ENCODE results near the gene UCMA.

The UCMA gene

GRCh38 chr10:13231808-13232207 lies 2.4 kb downstream of the UCMA start:
- DNase-seq = peak in 1 of 3 experiments; percentile 8

- DNase-seq = no peak
These were observed 3.0 kb downstream of the UCMA start for GRCh38 chr10:13231190-13231589.

- DNase-seq = no peak
These were observed 7.1 kb downstream of the UCMA start for GRCh38 chr10:13227031-13227430.

- DNase-seq = no peak
These were observed 8.6 kb downstream of the UCMA start for GRCh38 chr10:13225601-13226000.

- DNase-seq = no peak
These were observed 9.8 kb downstream of the UCMA start for GRCh38 chr10:13224210-13224995.

GRCh38 chr10:13223241-13223640 lies 10.9 kb downstream of the UCMA start:
- DNase-seq = no peak

- no peak for DNase-seq
These were observed 11.6 kb downstream of the UCMA start for GRCh38 chr10:13222566-13222965.

GRCh38 chr10:13222151-13222550 lies 12.0 kb downstream of the UCMA start:
- DNase-seq = no peak

DNA sequence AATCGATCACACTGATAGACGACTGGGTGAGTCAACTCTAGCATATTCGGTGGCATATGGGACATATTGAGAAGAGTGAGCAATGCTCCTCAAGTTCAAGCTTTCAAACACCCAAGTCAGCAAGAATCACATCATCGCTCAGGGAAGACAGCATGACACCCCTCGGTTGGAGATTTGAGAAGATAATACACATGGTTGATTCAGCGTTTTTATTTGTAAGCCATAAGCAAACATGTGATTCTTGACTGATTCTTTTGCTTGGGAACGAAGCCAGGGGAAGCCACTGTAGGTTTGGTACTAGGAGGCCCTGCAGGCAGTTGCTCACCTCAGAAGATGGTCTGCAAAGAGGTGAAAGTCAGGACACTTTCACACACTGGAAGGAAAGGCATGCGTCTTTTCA lies 12.6 kb downstream of the UCMA start:
- no peak for DNase-seq

DNA sequence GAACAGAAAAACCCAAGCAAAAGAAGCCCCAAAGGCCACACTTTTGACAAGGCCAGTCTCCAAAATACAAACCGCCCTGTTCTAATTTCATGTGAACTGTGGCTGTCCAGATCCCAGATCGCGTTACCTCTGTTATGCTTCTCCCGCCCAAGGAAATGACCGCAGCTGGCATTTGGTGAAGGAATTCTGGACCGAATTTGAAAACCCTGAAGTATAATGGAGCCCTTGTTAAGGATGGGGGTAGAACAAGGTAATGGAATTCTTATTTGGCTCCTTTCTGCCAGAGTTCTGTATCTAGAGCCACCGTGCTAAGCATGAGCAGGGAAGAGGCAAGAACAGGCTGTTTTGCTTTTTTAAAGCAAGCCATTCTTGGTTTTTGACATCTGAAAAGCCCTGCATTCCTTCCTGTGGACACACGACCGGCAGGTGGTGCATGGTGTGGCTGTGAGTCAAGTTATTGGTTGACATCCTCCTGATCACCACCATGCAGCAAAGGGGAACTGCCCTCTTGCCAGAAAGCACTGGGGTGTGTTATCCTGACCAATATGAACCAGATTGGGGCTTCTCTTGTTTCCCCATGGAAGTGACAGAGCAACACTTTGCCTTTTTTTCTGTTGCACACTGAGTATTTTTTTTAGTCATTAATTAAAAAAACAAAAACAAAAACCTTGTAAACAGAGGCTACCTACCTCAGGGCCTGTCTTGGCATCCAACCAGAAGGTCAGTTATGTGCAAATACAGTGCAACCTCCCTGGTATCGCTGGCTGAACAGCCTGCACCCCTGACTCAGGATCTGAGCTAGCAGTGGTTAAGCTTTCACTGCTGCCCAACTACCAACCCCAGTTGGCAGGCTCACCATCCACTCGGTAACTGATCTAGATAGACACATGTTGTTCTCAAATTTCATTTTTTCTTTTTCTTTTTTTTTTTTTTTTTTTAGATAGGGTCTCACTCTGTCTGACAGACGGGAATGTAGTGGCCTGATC lies 14.2 kb downstream of the UCMA start:
- DNase-seq = no peak

DNA sequence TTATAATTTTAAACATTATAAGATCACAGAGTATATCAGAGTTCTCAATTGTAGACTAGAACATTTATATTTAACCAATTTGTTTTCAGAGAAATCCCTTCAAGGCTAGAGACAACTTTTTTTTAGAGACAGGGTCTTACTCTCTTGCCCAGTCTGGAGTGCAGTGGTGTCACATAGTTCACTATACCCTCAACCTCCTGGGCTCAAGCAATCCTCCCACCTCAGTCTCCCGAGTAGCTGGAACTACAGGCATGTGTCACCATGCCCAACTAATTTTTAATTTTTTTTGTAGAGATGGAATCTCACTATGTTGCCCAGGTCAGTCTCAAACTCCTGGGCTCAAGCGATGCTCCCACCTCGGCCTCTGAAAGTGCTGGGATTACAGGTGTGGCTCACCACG lies 15.3 kb downstream of the UCMA start:
- no peak for DNase-seq

DNA sequence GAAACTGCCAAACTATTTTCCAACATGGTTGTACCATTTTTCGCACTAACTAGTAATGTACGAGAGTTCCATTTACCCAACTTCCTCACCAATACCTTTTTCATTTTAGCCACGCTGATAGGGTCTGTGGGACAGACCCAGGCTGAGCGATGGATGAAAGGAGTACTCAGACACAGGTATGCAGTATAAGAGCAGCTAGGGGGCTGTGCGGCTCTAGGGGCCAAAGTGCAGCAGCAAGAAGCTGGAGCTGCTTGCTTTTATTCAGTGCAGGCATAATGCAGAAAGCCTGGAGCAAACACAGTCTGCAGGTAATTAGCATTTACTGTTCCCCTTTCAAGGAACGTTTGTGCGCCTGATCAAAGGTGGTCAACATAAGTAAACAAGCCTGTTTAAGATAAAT lies 21.0 kb downstream of the UCMA start:
- no peak for DNase-seq

- peak in 1 of 3 experiments; percentile 7 for DNase-seq
These were observed 27.4 kb downstream of the UCMA start for GRCh38 chr10:13206546-13207443.

DNA sequence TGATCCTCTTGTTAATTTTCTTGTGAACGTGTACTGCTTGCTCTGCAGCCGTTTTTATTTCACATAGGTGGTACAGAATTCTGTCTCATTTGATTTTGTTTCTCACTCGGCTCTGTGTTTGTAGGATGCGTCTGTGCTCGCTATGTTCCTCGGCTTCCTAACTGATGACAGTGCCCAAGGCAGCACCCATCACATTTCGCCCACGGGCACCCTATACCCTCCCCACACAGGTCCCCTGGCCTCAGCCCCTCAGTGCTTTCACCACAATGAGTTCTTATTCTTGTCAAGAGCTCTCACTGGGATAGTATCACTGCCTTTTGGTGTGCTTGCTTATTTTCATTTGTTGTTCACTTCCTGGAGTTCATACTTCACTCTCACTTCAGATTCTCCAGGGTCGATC lies 28.1 kb downstream of the UCMA start:
- no peak for DNase-seq

GRCh38 chr10:13201132-13201531 lies 33.0 kb downstream of the UCMA start:
- DNase-seq = no peak

- no peak for DNase-seq
These were observed 39.2 kb downstream of the UCMA start for GRCh38 chr10:13195016-13195415.

DNA sequence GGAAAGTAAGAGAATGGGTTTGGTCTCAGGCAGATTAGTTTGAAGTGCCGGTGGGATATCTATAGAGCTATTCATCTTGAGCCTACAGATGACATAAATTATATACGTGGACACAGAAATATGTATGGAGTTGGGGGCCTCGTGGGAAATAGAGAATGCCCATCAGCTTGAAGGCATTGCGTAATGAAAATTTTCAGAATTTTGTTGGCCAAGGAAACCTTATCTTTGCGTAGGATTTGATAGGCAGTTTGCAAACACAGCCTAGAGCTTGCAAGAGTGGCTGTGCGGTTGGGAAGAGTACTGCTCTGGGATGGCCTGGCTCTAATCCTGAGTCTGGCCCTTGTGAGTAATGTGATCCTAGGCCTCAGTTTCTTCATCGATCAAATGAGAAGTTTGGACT lies 40.5 kb downstream of the UCMA start:
- DNase-seq = no peak

DNA sequence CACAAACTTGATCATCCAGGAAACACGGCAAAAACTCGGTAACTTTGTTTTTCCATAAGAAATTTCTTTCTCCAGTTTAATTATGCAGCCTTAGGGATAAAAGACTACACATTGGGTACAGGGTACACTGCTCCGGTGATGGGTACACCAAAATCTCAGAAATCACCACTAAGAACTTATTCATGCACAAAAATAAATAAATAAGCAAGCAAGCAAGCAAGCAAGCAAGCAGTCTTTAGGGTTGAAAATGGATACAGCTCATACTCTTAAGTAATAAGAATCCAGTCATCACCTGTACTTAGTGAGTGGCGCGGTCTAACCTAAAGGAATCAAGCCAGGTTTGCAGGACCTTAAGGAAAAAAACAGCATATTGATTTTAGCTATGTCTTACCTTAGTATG lies 42.8 kb downstream of the UCMA start:
- DNase-seq = no peak

DNA sequence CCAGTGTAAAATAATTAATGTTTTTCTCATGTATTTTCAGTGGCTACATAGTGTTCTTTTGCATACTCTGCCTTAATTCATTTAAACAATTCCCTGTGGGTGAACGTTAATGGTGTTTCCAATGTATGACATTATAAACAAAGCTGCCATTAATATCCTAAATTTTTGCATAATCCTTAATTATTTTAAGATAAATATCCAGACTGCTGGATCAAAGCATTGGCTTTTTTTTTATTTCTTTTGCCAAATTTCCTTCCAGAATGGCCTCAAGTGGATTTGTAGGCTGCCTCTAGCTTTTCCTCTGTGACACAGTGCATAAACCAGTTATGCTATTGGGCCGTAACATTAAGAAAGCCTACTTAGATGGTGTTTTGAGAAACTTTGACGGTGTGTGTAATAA lies 43.4 kb downstream of the UCMA start:
- DNase-seq = no peak

DNA sequence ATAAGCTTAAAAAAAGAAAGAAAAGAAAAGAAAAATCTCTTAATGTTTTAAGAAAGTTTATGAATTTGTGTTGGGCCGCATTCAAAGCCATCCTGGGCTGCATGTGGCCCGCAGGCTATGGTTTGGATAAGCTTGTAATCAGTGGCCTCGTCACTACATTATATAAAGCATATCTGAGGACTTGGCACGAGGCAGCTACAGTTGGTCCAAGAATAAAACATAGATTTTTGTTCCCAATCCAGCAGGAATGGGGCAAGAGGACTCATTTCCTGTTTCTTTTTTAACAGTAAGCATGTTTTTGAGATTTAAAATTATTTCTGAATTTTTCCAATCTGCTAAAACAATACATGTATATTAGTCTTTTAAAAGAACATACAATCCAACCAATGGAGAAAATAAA lies 44.2 kb downstream of the UCMA start:
- DNase-seq = no peak

DNA sequence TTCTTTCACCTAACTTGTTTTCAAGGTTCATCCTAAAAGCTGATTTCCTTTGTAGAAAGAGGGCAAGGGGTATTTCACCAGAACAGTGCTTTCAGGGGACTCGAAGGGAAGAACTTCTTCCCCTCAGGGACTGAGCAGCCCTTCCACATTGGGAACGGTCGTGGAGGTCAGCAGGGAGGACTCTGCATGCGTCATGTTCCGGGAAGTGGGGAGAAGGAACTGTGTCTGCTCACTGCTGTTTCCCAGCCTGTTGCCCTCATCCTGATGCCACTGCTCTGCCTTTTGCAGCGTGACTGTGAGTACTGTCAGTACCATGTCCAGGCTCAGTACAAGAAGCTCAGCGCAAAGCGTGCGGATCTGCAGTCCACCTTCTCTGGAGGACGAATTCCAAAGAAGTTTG lies 45.6 kb downstream of the UCMA start:
- DNase-seq = no peak

- DNase-seq = no peak
These were observed 47.0 kb downstream of the UCMA start for GRCh38 chr10:13187135-13187534.
